ENCODE data around the gene PLEK. TPM values are rescaled to one million over a fixed set of nuclear protein-coding genes. Genes with fewer than 3 reads are reported as not detected.

Gene PLEK
- polyA plus RNA-seq, 2 of the 4 experiments (the other 2 are of a cell fraction): 0.04 TPM; not detected in 1

DNA sequence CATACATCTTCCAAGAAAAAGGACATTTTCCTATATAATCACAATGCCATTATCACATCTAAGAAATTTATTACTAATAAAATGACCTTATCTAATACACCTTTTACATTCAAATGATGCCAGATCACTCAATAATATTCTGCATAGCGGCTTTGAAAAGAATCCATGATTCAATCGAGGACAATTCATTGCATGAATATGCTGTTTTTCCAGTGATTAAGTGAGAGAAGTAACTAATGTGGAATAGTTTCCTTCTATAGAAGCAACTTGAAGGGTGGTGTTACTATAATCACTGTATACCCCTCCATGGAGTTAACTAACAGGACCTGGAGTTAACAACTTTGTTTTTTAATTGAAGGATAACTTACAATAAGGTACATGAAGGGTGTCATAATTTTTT, 9.1 kb downstream of the PLEK start (continued):
- TF ChIP-seq HOXB13 (CRISPR knock-in tag; IDR thresholded peaks at IDR 0.05; ENCODE audit: low read depth): no peak
- TF ChIP-seq, protein P1, sequence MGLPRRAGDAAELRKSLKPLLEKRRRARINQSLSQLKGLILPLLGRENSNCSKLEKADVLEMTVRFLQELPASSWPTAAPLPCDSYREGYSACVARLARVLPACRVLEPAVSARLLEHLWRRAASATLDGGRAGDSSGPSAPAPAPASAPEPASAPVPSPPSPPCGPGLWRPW (IDR thresholded peaks at IDR 0.05): no peak
- no peak for TF ChIP-seq RNF2 (IDR thresholded peaks at IDR 0.05; ENCODE audit: borderline replicate concordance, low read depth)

DNA sequence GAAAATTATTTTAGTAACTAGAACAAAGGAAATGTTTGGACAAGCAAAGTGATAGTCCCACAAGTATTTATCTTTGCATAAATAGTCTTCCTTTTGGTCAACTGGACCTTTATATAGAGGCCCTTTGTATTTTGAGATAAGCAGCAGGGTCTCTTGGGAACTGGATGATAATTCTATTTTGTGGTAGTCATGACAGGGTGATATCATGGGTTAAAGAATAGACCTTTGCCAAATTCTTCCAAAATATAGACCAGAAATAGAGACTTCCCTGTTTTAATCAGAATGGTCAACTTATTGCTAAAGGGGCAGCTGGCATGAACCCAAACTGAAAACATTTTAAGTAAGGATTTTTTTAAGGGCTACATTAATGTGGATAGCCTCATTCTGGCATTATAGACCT, 10.5 kb downstream of the PLEK start:
- ChIA-PET POLR2A (no interaction called here), CTCF (interaction anchor here (0.9 kb wide), 1 partner anchor 66 kb away, joined by 3 read pairs; no protein-coding TSS in a partner anchor)
- TF ChIP-seq, protein P2, sequence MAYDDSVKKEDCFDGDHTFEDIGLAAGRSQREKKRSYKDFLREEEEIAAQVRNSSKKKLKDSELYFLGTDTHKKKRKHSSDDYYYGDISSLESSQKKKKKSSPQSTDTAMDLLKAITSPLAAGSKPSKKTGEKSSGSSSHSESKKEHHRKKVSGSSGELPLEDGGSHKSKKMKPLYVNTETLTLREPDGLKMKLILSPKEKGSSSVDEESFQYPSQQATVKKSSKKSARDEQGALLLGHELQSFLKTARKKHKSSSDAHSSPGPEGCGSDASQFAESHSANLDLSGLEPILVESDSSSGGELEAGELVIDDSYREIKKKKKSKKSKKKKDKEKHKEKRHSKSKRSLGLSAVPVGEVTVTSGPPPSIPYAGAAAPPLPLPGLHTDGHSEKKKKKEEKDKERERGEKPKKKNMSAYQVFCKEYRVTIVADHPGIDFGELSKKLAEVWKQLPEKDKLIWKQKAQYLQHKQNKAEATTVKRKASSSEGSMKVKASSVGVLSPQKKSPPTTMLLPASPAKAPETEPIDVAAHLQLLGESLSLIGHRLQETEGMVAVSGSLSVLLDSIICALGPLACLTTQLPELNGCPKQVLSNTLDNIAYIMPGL (CRISPR knock-in tag; IDR thresholded peaks at IDR 0.05; ENCODE audit: borderline replicate concordance): no peak
- no peak for TF ChIP-seq FOXS1 (CRISPR knock-in tag; IDR thresholded peaks at IDR 0.05)
- TF ChIP-seq, protein P3, sequence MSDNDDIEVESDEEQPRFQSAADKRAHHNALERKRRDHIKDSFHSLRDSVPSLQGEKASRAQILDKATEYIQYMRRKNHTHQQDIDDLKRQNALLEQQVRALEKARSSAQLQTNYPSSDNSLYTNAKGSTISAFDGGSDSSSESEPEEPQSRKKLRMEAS (IDR thresholded peaks at IDR 0.05): no peak
- TF ChIP-seq RFX5 (IDR thresholded peaks at IDR 0.05): no peak
- no peak for TF ChIP-seq NR3C1 (IDR thresholded peaks at IDR 0.05)
- TF ChIP-seq MAFK (IDR thresholded peaks at IDR 0.05; ENCODE audit: partially characterized antibody): no peak
- TF ChIP-seq, protein P4, sequence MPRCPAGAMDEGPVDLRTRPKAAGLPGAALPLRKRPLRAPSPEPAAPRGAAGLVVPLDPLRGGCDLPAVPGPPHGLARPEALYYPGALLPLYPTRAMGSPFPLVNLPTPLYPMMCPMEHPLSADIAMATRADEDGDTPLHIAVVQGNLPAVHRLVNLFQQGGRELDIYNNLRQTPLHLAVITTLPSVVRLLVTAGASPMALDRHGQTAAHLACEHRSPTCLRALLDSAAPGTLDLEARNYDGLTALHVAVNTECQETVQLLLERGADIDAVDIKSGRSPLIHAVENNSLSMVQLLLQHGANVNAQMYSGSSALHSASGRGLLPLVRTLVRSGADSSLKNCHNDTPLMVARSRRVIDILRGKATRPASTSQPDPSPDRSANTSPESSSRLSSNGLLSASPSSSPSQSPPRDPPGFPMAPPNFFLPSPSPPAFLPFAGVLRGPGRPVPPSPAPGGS (IDR thresholded peaks at IDR 0.05): no peak
- TF ChIP-seq HOXB13 (CRISPR knock-in tag; IDR thresholded peaks at IDR 0.05; ENCODE audit: low read depth): no peak
- TF ChIP-seq HDAC2 (IDR thresholded peaks at IDR 0.05): no peak
- TF ChIP-seq POLR2AphosphoS2 (conservative IDR thresholded peaks at IDR 0.05; ENCODE audit: low read length): no peak
- TF ChIP-seq HOXB5 (CRISPR knock-in tag; IDR thresholded peaks at IDR 0.05): no peak
- TF ChIP-seq HOXA7 (CRISPR knock-in tag; IDR thresholded peaks at IDR 0.05): no peak
- no peak for TF ChIP-seq EHMT2 (IDR thresholded peaks at IDR 0.05; ENCODE audit: low read depth)
- no peak for TF ChIP-seq KDM5A (IDR thresholded peaks at IDR 0.05)
- TF ChIP-seq FOSL2 (IDR thresholded peaks at IDR 0.05): no peak
- no peak for TF ChIP-seq FOSL2 (CRISPR knock-in tag; IDR thresholded peaks at IDR 0.05)
- TF ChIP-seq, protein P5, sequence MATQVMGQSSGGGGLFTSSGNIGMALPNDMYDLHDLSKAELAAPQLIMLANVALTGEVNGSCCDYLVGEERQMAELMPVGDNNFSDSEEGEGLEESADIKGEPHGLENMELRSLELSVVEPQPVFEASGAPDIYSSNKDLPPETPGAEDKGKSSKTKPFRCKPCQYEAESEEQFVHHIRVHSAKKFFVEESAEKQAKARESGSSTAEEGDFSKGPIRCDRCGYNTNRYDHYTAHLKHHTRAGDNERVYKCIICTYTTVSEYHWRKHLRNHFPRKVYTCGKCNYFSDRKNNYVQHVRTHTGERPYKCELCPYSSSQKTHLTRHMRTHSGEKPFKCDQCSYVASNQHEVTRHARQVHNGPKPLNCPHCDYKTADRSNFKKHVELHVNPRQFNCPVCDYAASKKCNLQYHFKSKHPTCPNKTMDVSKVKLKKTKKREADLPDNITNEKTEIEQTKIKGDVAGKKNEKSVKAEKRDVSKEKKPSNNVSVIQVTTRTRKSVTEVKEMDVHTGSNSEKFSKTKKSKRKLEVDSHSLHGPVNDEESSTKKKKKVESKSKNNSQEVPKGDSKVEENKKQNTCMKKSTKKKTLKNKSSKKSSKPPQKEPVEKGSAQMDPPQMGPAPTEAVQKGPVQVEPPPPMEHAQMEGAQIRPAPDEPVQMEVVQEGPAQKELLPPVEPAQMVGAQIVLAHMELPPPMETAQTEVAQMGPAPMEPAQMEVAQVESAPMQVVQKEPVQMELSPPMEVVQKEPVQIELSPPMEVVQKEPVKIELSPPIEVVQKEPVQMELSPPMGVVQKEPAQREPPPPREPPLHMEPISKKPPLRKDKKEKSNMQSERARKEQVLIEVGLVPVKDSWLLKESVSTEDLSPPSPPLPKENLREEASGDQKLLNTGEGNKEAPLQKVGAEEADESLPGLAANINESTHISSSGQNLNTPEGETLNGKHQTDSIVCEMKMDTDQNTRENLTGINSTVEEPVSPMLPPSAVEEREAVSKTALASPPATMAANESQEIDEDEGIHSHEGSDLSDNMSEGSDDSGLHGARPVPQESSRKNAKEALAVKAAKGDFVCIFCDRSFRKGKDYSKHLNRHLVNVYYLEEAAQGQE (IDR thresholded peaks at IDR 0.05): no peak
- TF ChIP-seq MYC (IDR thresholded peaks at IDR 0.05; ENCODE audit: borderline replicate concordance, low read length): no peak
- TF ChIP-seq CHD4 (IDR thresholded peaks at IDR 0.05; ENCODE audit: borderline replicate concordance): no peak
- TF ChIP-seq BHLHE40 (IDR thresholded peaks at IDR 0.05; ENCODE audit: low read depth, low read length): no peak
- no peak overlapping the region for H3K27ac ChIP-seq
- H3K4me2 ChIP-seq: no peak overlapping the region
- DNase-seq (ENCODE audit: low read depth in 1 of 2, low spot score in 1 of 2) (no peak), FAIRE-seq (no peak), ATAC-seq (no peak)
- no peaks in the 10 kb centered on the region for H3K4me1 ChIP-seq
- no peak overlapping the region for H3K4me3 ChIP-seq
- H3K9me3 ChIP-seq: no peaks in the 10 kb centered on the region

Measured in A549 (cell line).